Lung (tissue), 12 donors: ENCODE results near the gene AQP12B. TPM values are rescaled to one million over a fixed set of nuclear protein-coding genes. Genes with fewer than 3 reads are reported as not detected.

Source experiments
- ATAC-seq: fragments of 200-7000 bp; cut with Tn5 transposase; one replicate; pipeline ENCODE4 v1.9.1; 2020; ENCODE audit warnings: moderate number of reproducible peaks; ENCODE audit not compliant: insufficient read depth, low FRiP score
- DNase-seq, 3 donors: peaks; one replicate each; pipeline ENCODE4 v3.0.0-alpha.2; 2013 to 2017
- H3K27ac ChIP-seq, 2 donors: one replicate each; pipeline ENCODE4 v1.5.1; 2013; ENCODE audit warnings: mild to moderate bottlenecking in 2 of 2, moderate library complexity in 2 of 2, control low read depth in 1 of 2, inconsistent platforms in 1 of 2, low read depth in 1 of 2, low read length in 1 of 2
- H3K27me3 ChIP-seq, 3 donors: one replicate each; pipeline ENCODE4 v1.5.1; 2013; ENCODE audit warnings: low read length in 2 of 3; ENCODE audit not compliant: control insufficient read depth in 3 of 3, insufficient read depth in 3 of 3
- H3K36me3 ChIP-seq, 4 donors: one replicate each; pipeline ENCODE4 v1.5.1; 2013; ENCODE audit warnings: low read length in 4 of 4, mild to moderate bottlenecking in 1 of 4, moderate library complexity in 1 of 4; ENCODE audit not compliant: control insufficient read depth in 4 of 4, insufficient read depth in 4 of 4
- H3K4me1 ChIP-seq, 5 donors: one replicate each; pipeline ENCODE4 v1.5.1; 2013; ENCODE audit warnings: low read length in 5 of 5, mild to moderate bottlenecking in 2 of 5, moderate library complexity in 1 of 5; ENCODE audit not compliant: control insufficient read depth in 5 of 5, insufficient read depth in 5 of 5
- H3K4me3 ChIP-seq: one replicate; pipeline ENCODE4 v1.5.1; 2013; ENCODE audit warnings: mild to moderate bottlenecking, control low read depth, moderate library complexity
- H3K9ac ChIP-seq, 2 donors: one replicate each; pipeline ENCODE4 v1.5.1; 2013; ENCODE audit warnings: low read length in 2 of 2, control low read depth in 1 of 2; ENCODE audit not compliant: insufficient read depth in 1 of 2
- H3K9me3 ChIP-seq, 4 donors: one replicate each; pipeline ENCODE4 v1.5.1; 2013; ENCODE audit warnings: low read length in 3 of 4, mild to moderate bottlenecking in 1 of 4, moderate library complexity in 1 of 4; ENCODE audit not compliant: control insufficient read depth in 4 of 4, insufficient read depth in 3 of 4
- WGBS, 2 donors: extraction: QIAGEN DNeasy Blood & Tissue Kit; methylation state at CpG; one replicate each; pipeline ENCODE4 v1.1.7; 2013; 5-methylcytosine and 5-hydroxymethylcytosine counted together
- polyA plus RNA-seq, 2 donors: library from polyadenylated mRNA; stranded (reverse); fragments of 200-250 nt; gene quantifications; one replicate each; pipeline ENCODE4 v1.2.1, GENCODE V29; 2013
- total RNA-seq, 2 donors: library from RNA; depleted of rRNA in 1 of 2; stranded (reverse); fragments of >200 nt in 1 of 2; gene quantifications; one replicate each; pipeline ENCODE4 v1.2.1, GENCODE V29; 2014 to 2021
- TF ChIP-seq, protein P1 (sequence below): IDR thresholded peaks from 2 replicates; pipeline ENCODE4 v1.5.1; 2012; ENCODE audit warnings: mild to moderate bottlenecking; ENCODE audit errors: control extremely low read depth, extremely low read depth
- donor health status: control.
- donor health status: control.
- donor health status: Bipolar disorder and iron deficiency.
- donor health status: healthy.
- donor health status: DM: yes; HTN: yes; CAD: no.

The AQP12B gene
- total and polyA plus RNA-seq, 4 donors = 0.15 TPM; not detected in 3

- H3K27me3 ChIP-seq = no peaks in the 10 kb centered on the region
- H3K4me3 ChIP-seq = no peak overlapping the region
- WGBS, 2 donors = 86 to 92% methylated on average over 16 of the region's 16 CpGs
- no peaks in the 10 kb centered on the region for H3K9me3 ChIP-seq
- no peak for DNase-seq
- H3K4me1 ChIP-seq = no peaks in the 10 kb centered on the region
- ATAC-seq = no peak
- no peak overlapping the region for H3K27ac ChIP-seq
- no peak overlapping the region for H3K9ac ChIP-seq
- no peaks in the 10 kb centered on the region for H3K36me3 ChIP-seq
- TF ChIP-seq, protein P1, sequence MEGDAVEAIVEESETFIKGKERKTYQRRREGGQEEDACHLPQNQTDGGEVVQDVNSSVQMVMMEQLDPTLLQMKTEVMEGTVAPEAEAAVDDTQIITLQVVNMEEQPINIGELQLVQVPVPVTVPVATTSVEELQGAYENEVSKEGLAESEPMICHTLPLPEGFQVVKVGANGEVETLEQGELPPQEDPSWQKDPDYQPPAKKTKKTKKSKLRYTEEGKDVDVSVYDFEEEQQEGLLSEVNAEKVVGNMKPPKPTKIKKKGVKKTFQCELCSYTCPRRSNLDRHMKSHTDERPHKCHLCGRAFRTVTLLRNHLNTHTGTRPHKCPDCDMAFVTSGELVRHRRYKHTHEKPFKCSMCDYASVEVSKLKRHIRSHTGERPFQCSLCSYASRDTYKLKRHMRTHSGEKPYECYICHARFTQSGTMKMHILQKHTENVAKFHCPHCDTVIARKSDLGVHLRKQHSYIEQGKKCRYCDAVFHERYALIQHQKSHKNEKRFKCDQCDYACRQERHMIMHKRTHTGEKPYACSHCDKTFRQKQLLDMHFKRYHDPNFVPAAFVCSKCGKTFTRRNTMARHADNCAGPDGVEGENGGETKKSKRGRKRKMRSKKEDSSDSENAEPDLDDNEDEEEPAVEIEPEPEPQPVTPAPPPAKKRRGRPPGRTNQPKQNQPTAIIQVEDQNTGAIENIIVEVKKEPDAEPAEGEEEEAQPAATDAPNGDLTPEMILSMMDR = no peak
These were observed 39.7 kb upstream of the AQP12B start for GRCh38 chr2:240722376-240722775.

- no peak overlapping the region for H3K27ac ChIP-seq
- WGBS, 2 donors = 88 to 92% methylated on average over 20 of the region's 20 CpGs
These were observed 39.0 kb upstream of the AQP12B start for GRCh38 chr2:240721596-240722180.

DNA sequence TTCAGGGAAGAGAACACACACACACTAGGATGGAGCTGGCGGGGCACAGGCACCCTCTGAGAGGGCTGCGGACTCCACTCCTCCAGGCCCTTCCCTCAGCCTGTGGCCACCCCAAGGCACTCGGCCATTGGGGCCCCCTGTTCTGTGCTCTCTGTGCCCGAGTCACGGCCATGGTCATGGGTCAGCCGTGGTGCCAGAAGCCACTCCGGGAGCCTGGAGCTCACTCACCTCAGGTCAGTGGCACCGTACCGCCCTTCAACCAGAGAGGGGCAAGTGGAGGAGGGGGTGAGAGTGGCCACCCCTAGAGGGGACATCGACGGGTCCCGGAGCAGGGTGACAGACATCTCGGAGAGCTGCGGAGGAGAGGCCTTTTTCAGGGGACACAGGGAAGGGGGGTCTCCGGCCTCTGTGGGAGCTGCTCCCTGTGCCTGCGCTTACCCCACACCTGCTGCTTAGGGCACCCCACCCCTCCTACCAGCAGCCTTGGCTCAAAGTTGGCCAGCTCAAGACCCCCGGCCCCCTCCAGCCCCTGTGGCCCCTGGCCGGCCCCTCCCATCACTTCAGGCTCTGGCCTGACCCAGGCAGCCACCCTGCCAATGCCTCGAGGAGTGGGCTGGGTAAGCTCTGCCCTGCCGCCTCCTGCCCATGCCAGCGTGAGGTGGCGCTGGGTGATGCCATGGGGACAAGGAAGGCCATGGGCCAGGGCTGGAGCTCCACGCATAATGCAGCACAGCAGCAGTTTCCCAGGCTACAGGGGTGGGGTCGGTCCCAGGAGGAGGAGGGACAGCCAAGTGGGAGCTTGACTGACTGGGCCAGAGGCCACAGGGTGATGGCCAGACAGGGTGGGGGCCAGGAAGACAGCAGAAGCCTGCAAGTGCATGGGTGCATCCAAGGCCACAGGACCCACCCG is 38.3 kb upstream of the AQP12B start:
- H3K36me3 ChIP-seq = no peaks in the 10 kb centered on the region
- ATAC-seq = no peak
- H3K27me3 ChIP-seq = no peaks in the 10 kb centered on the region
- no peak overlapping the region for H3K9ac ChIP-seq
- H3K4me3 ChIP-seq = no peak overlapping the region
- H3K27ac ChIP-seq = no peak overlapping the region
- WGBS, 2 donors = 86 to 92% methylated on average over 25 of the region's 25 CpGs
- TF ChIP-seq, protein P1 = no peak
- H3K4me1 ChIP-seq = no peaks in the 10 kb centered on the region
- DNase-seq = no peak
- H3K9me3 ChIP-seq = no peaks in the 10 kb centered on the region

More at GRCh38 chr2:240721596-240722180, 39.0 kb upstream of the AQP12B start:
- Histone ChIP-seq H3K27me3 (no peaks in the 10 kb centered on the region), H3K36me3 (no peaks in the 10 kb centered on the region), H3K4me3 (no peak overlapping the region), H3K4me1 (no peaks in the 10 kb centered on the region), H3K9me3 (no peaks in the 10 kb centered on the region), H3K9ac (no peak overlapping the region)
- TF ChIP-seq, protein P1 = no peak
- ATAC-seq = no peak
- no peak for DNase-seq
